HG02970 (cell line): ENCODE measurements around the gene FAM168A.
"Not testable (repeated sequence)": the region's sequence is repeated elsewhere in the genome, so short reads cannot be mapped to it uniquely, and the experiment has no call there.

Experiments
- ATAC-seq: cut with Tn5 transposase; IDR thresholded peaks from one replicate; pipeline ENCODE4 v1.9.1; 2021; ENCODE audit warnings: mild to moderate bottlenecking, moderate library complexity, moderate number of reproducible peaks; ENCODE audit not compliant: unreplicated experiment, low FRiP score

FAM168A gene

GRCh38 chr11:73475549-73476095 lies 122.3 kb downstream of the FAM168A start:
- ATAC-seq, result no peak

- no peak for ATAC-seq
Observed at GRCh38 chr11:73473252-73473651, 124.7 kb downstream of the FAM168A start.

- not testable (repeated sequence) for ATAC-seq
Observed at GRCh38 chr11:73470036-73470612, 127.8 kb downstream of the FAM168A start.

- ATAC-seq, result no peak
Observed at GRCh38 chr11:73469401-73469800, 128.5 kb downstream of the FAM168A start.

- no peak for ATAC-seq
Observed at GRCh38 chr11:73468590-73469161, 129.2 kb downstream of the FAM168A start.

DNA sequence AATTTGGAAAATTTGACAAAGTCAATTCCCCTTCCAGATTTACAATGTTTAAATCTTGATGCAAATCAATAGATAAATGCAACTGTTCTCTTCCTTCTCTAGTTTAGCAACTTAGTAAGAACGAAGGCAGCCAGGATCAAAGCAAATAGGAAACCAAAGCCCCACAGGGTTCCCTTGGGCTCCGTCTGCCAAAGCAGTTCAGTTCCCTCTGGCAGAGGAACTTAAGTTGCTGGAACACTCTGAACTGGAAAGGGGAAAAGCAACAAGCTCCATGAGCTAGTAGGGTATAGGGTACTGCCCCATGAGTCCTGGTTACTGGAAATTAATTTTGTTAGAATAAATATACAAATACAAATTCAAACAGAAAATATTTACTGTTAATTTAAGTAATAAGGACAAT lies 130.4 kb downstream of the FAM168A start:
- no peak for ATAC-seq

GRCh38 chr11:73466643-73467042 lies 131.3 kb downstream of the FAM168A start:
- ATAC-seq, result no peak

GRCh38 chr11:73465871-73466270 lies 132.0 kb downstream of the FAM168A start:
- ATAC-seq, result no peak

DNA sequence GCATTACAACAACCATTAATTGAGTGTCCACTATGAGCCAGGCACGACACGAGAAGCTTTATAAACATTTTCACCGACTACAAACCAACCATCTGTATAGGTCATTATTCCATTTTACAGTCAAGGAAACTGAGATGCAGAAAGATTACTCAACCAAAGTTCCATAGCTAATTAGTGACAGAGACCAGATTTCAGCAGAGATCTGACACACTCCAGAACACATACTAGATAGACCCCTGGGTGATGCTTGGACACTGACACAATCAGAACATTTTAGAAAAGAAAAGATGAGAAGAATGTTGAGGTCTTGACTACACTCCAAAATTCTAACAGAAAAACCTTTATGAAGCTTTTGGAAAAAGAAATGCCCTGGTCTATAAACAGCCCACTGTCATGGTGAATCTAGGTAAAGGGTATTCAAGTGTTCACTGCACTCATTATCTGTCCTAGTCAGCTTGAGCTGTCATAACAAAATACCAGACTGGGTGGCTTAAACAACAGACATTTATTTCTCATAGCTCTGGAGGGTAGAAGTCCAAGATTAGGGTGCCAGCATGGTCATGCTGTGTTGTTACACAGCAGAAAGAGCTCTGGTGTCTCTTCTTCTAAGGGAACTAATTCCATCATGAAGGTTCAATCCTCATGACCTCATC lies 132.8 kb downstream of the FAM168A start:
- ATAC-seq, result no peak

- no peak for ATAC-seq
Observed at GRCh38 chr11:73464347-73464746, 133.6 kb downstream of the FAM168A start.

- no peak for ATAC-seq
Observed at GRCh38 chr11:73463359-73463758, 134.6 kb downstream of the FAM168A start.

DNA sequence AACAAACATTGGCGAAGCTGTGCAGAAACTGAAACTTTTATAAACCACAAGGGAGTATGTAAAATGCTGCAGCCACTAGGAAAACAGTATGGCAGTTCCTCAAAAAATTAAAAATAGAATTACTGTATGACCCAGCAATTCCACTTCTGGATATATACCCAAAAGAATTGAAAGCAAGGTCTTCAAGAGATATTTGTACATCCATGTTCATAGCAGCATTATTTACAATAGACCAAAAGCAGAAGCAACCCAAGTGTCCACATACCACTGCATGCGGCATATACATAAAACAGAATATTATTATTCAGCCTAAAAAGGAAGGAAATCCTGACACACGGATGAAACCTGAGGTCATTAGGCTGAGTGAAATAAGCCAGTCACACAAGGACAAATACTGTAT lies 135.9 kb downstream of the FAM168A start:
- ATAC-seq, result no peak

DNA sequence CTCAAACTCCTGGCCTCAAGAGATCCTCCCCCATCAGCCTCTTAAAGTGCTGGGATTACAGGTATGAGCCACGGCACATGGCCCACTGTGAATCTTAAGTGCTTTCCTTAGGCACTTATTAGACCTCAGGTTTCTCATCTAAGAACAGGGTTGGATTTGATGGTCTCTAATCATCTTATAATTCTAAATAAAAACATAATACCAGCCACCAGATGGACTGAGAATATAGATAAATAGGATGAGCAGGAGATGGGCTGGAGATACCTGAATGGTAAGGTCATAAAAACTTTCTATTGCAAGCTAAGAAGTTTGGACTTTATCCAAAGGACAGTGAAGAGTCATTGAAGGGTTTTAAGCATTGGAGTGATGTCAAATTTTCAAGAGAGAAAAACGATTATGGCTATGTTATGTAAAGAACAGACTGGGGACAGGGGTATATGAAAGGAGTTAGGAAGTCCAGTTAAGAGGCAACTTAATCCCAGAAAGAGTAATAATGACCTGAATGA lies 136.5 kb downstream of the FAM168A start:
- ATAC-seq, result no peak

GRCh38 chr11:73458201-73458600 lies 139.7 kb downstream of the FAM168A start:
- no peak for ATAC-seq

GRCh38 chr11:73454987-73455386 lies 142.9 kb downstream of the FAM168A start:
- no peak for ATAC-seq

- ATAC-seq, result no peak
Observed at GRCh38 chr11:73453562-73453961, 144.3 kb downstream of the FAM168A start.

DNA sequence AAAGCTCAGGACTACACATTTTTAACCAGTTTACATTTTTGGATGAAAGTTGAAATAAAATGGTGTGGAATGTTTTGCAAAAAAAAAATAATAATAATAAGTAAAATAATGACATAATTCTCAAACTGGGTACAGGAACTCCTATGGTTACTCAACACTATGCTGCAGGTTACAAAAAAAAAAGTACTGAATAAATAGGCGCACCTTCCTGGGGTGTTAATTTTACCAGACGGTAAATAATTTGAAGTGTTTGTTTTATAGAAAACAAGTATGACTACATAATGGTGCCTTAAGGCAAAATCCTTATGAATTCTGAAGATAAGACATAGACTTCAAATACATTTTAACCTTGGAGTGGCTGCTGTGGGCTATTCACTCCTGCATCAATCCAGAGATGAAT lies 145.2 kb downstream of the FAM168A start:
- ATAC-seq, result no peak

GRCh38 chr11:73451896-73452295 lies 146.0 kb downstream of the FAM168A start:
- no peak for ATAC-seq

DNA sequence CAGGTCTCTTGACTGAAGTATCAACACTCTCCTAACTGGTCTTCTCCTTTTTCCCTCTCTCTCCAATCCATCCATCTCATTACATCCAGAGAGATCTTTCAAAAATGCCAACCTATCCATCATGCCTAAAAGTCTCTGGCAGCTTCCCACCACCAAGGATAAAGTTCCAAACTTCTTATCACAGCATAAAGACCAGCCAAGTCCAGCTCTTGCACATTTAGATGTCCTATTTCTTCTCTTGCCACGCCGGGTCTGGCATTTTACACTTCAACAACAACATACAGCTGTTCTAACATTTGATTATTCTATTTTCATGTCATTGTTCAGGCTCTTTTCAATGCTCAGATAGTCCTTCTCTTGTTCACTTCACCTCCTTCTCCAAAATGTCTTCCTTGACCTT lies 151.1 kb downstream of the FAM168A start:
- no peak for ATAC-seq

GRCh38 chr11:73445980-73446379 lies 151.9 kb downstream of the FAM168A start:
- ATAC-seq, result no peak

DNA sequence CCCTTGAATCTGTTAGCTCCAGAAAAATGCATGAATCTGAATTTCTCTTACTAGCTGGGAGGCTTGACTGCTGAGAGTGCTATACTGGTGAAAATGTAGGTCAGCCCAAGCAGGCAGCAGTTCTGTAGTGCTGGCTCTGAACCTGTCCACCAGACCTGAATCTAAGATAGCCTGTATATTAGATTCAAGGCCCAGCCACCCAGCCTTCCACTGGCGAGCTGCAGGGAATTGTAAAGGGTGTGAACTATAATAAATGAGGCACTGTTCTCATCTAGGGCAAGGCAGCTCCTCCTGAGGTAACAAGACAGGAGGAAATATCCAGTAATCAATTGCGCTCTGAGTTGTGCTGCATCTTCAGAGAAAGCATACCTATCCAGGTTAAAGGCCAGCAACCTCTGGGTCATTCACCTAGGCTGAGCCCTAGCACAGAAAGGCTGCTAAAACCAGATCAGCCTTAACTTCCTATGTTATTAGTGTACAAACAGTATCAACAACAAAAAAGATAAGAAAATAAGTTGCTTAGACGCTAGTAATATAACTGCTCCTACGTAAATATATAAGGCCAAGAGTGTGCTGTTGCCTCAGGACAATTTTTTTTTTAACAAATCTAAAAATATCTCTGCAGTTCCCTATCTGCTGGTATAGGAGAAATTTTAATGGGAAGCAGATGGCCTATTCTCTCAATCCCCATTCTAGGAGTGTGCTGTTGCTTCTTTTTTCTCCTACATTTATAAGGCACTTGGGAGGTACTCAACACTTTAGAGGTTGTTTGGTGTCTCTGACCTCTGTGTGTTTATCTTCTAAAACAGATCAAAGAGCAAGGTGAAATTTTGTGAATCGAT lies 158.7 kb downstream of the FAM168A start:
- no peak for ATAC-seq
